Right lobe of liver (tissue), 4 donors: ENCODE measurements around the gene ABCA9.

Experiments
- CTCF ChIP-seq, 4 donors: fragments of 200-600 bp in 3 of 4; fragments of 450-650 bp in 1 of 4; IDR thresholded peaks; one replicate each; pipeline versions ENCODE4 v1.5.1 to v1.8.0; 2016 to 2022; ENCODE audit warnings: antibody characterized with exemption in 4 of 4, mild to moderate bottlenecking in 2 of 4
- POLR2A ChIP-seq: fragments of 450-650 bp; IDR thresholded peaks from one replicate; pipeline ENCODE4 v1.6.1; 2017; ENCODE audit warnings: antibody characterized with exemption, mild to moderate bottlenecking
- donor health status: DM: no; HTN: no; CAD: no.
- donor health status: DM: no; HTN: no; CAD: no.
- donor health status: DM: no; HTN: yes; CAD: no.

- TF ChIP-seq CTCF (IDR thresholded peaks at IDR 0.05) (no peak), POLR2A (no peak)
Observed at GRCh38 chr17:69064001-69064400, 3.3 kb upstream of the ABCA9 start.
